HG02588 (cell line): ENCODE data around the gene SEMA4D.
A peak's percentile ranks its signal among the peaks of the same experiment; 100 is the strongest.

Source experiments
- ATAC-seq: cut with Tn5 transposase; IDR thresholded peaks from one replicate; pipeline ENCODE4 v1.9.1; 2021; ENCODE audit warnings: mild to moderate bottlenecking, moderate library complexity; ENCODE audit not compliant: unreplicated experiment

Gene SEMA4D

GRCh38 chr9:89432986-89433530 lies 64.9 kb downstream of the SEMA4D start:
- ATAC-seq = no peak

GRCh38 chr9:89431930-89432725 lies 65.8 kb downstream of the SEMA4D start:
- no peak for ATAC-seq

GRCh38 chr9:89430995-89431394 lies 66.9 kb downstream of the SEMA4D start:
- no peak for ATAC-seq

GRCh38 chr9:89428901-89429890 lies 68.7 kb downstream of the SEMA4D start:
- ATAC-seq = no peak

GRCh38 chr9:89428222-89428761 lies 69.6 kb downstream of the SEMA4D start:
- no peak for ATAC-seq

- no peak for ATAC-seq
Measured at GRCh38 chr9:89427621-89428221, 70.2 kb downstream of the SEMA4D start.

GRCh38 chr9:89426384-89426961 lies 71.4 kb downstream of the SEMA4D start:
- peak; percentile 68 for ATAC-seq

- no peak for ATAC-seq
Measured at GRCh38 chr9:89425921-89426383, 72.0 kb downstream of the SEMA4D start.

- no peak for ATAC-seq
Measured at GRCh38 chr9:89425024-89425805, 72.7 kb downstream of the SEMA4D start.

- ATAC-seq = peak; percentile 33
Measured at GRCh38 chr9:89422151-89422975, 75.5 kb downstream of the SEMA4D start.

- no peak for ATAC-seq
Measured at GRCh38 chr9:89421595-89421994, 76.3 kb downstream of the SEMA4D start.

GRCh38 chr9:89420397-89421178 lies 77.3 kb downstream of the SEMA4D start:
- no peak for ATAC-seq

GRCh38 chr9:89419978-89420394 lies 77.9 kb downstream of the SEMA4D start:
- no peak for ATAC-seq

GRCh38 chr9:89418882-89419640 lies 78.9 kb downstream of the SEMA4D start:
- peak; percentile 43 for ATAC-seq

GRCh38 chr9:89418474-89418845 lies 79.5 kb downstream of the SEMA4D start:
- ATAC-seq = no peak

- ATAC-seq = peak; percentile 35
Measured at GRCh38 chr9:89417832-89418473, 80.0 kb downstream of the SEMA4D start.
